SK-N-SH (cell line): ENCODE results near the gene CDK9.

ENCODE experiments used
- CHD2 ChIP-seq: fragments of 150-350 bp; IDR thresholded peaks from 2 replicates; pipeline ENCODE4 v1.6.1; 2018; ENCODE audit warnings: low read length; ENCODE audit not compliant: partially characterized antibody
- CTCF ChIP-seq: fragments of 200-600 bp; sonication (generic); IDR thresholded peaks from 2 replicates; pipeline ENCODE4 v1.6.1; 2017; ENCODE audit warnings: antibody characterized with exemption, mild to moderate bottlenecking, moderate library complexity
- EP300 ChIP-seq, 2 experiments: IDR thresholded peaks; 2 replicates each; pipeline versions ENCODE4 v1.4.0 to v1.6.1; 2012; ENCODE audit warnings: borderline replicate concordance in 1 of 2, low read depth in 1 of 2, low read length in 1 of 2
- RAD21 ChIP-seq: IDR thresholded peaks from 2 replicates; pipeline ENCODE4 v1.6.1; 2012; ENCODE audit warnings: mild to moderate bottlenecking, low read length

GRCh38 chr9:127809002-127809539, 23.2 kb downstream of the CDK9 start:
- TF ChIP-seq CHD2, result no peak
- TF ChIP-seq RAD21, result no peak
- no peak for TF ChIP-seq CTCF
- TF ChIP-seq EP300 (IDR thresholded peaks at IDR 0.05; ENCODE audit: borderline replicate concordance in 1 of 2, low read depth in 1 of 2, low read length in 1 of 2), result no peak
